OCI-M2 (cell line): Measurements from ENCODE around the gene MED13L.

ENCODE experiments used
- DNase-seq: peaks from one replicate; lab custom pipeline; 2025; ENCODE audit not compliant: unreplicated experiment; lab: John Stamatoyannopoulos, UW

Gene MED13L

GRCh38 chr12:116093915-116094314, 183.6 kb downstream of the MED13L start:
- DNase-seq: no peak

GRCh38 chr12:116092776-116093175, 184.7 kb downstream of the MED13L start:
- DNase-seq: no peak

- DNase-seq: no peak
Observed at GRCh38 chr12:116092162-116092561, 185.3 kb downstream of the MED13L start.

- DNase-seq: no peak
Observed at GRCh38 chr12:116091579-116091978, 185.9 kb downstream of the MED13L start.

- DNase-seq: no peak
Observed at GRCh38 chr12:116090516-116090915, 187.0 kb downstream of the MED13L start.

- no peak for DNase-seq
Observed at GRCh38 chr12:116089080-116089479, 188.4 kb downstream of the MED13L start.

GRCh38 chr12:116087962-116088361, 189.5 kb downstream of the MED13L start:
- DNase-seq: no peak

- no peak for DNase-seq
Observed at GRCh38 chr12:116087399-116087798, 190.1 kb downstream of the MED13L start.

- DNase-seq: no peak
Observed at GRCh38 chr12:116080415-116080814, 197.1 kb downstream of the MED13L start.

GRCh38 chr12:116078396-116078795, 199.1 kb downstream of the MED13L start:
- DNase-seq: no peak

- DNase-seq: no peak
Observed at GRCh38 chr12:116077431-116077830, 200.1 kb downstream of the MED13L start.

GRCh38 chr12:116076399-116076798, 201.1 kb downstream of the MED13L start:
- DNase-seq: no peak

GRCh38 chr12:116074686-116075085, 202.8 kb downstream of the MED13L start:
- DNase-seq: no peak

- no peak for DNase-seq
Observed at GRCh38 chr12:116071555-116072230, 205.8 kb downstream of the MED13L start.

GRCh38 chr12:116070444-116070843, 207.0 kb downstream of the MED13L start:
- DNase-seq: no peak

- DNase-seq: no peak
Observed at GRCh38 chr12:116069943-116070342, 207.6 kb downstream of the MED13L start.

GRCh38 chr12:116068853-116069252, 208.6 kb downstream of the MED13L start:
- no peak for DNase-seq

- DNase-seq: no peak
Observed at GRCh38 chr12:116068371-116068770, 209.1 kb downstream of the MED13L start.

GRCh38 chr12:116067892-116068291, 209.6 kb downstream of the MED13L start:
- DNase-seq: no peak

GRCh38 chr12:116066381-116067230, 210.9 kb downstream of the MED13L start:
- DNase-seq: no peak

GRCh38 chr12:116065606-116066005, 211.9 kb downstream of the MED13L start:
- DNase-seq: no peak

- DNase-seq: no peak
Observed at GRCh38 chr12:116064493-116064892, 213.0 kb downstream of the MED13L start.
